Cardiac muscle cell (in vitro differentiated cells and primary cell): ENCODE measurements around the gene CYP2S1. TPM values are rescaled to one million over a fixed set of nuclear protein-coding genes. Genes with fewer than 3 reads are reported as not detected.

Experiments used
- DNase-seq, 2 donors: peaks; one replicate each; pipeline versions ENCODE4 v3.0.0 to v3.0.0-alpha.2; 2010 to 2017; ENCODE audit warnings: low read depth in 1 of 2, low spot score in 1 of 2
- H3K27ac ChIP-seq: fragments of 200-600 bp; sonication (generic); 2 replicates; pipeline ENCODE4 v1.5.1; 2016
- H3K27me3 ChIP-seq: fragments of 200-600 bp; sonication (generic); 2 replicates; pipeline ENCODE4 v1.6.0; 2016; ENCODE audit warnings: control low read depth
- H3K36me3 ChIP-seq: fragments of 200-600 bp; sonication (generic); 2 replicates; pipeline ENCODE4 v1.5.1; 2016; ENCODE audit warnings: control low read depth
- H3K4me1 ChIP-seq: fragments of 200-600 bp; sonication (generic); 2 replicates; pipeline ENCODE4 v1.8.1; 2017; ENCODE audit warnings: low read depth, mild to moderate bottlenecking, mixed run types
- H3K4me3 ChIP-seq: fragments of 200-600 bp; sonication (generic); 2 replicates; pipeline ENCODE4 v1.5.1; 2016; ENCODE audit warnings: mild to moderate bottlenecking
- H3K9me3 ChIP-seq: fragments of 200-600 bp; sonication (generic); 2 replicates; pipeline ENCODE4 v1.5.1; 2017; ENCODE audit warnings: low read depth, mild to moderate bottlenecking, control low read depth
- polyA plus RNA-seq: library from polyadenylated mRNA; unstranded; fragments of >200 nt; fragmentation: Nextera tagmentation; extraction: Ambion mirVana; gene quantifications from 2 replicates; pipeline ENCODE4 v1.2.1, GENCODE V29; 2016
- total RNA-seq: library from RNA; depleted of rRNA; stranded (reverse); fragments of >200 nt; gene quantifications from 2 replicates; pipeline ENCODE4 v1.2.3, GENCODE V29; 2016
- TF ChIP-seq, protein P1 (sequence below): IDR thresholded peaks from 2 replicates; pipeline ENCODE4 v1.5.1; 2012; ENCODE audit warnings: low read depth, mild to moderate bottlenecking, low read length

CYP2S1 gene
- total and polyA plus RNA-seq, 2 experiments from 2014 or later, result 1.8 to 2.3 TPM

GRCh38 chr19:41189425-41190065 is 3.5 kb upstream of the CYP2S1 start:
- H3K27ac ChIP-seq, result no peak overlapping the region
- H3K4me3 ChIP-seq, result no peak overlapping the region
- no peaks in the 10 kb centered on the region for H3K4me1 ChIP-seq
- peaks cover 16% of the 10 kb centered on the region for H3K27me3 ChIP-seq
- H3K9me3 ChIP-seq, result no peaks in the 10 kb centered on the region
- TF ChIP-seq, protein P1, sequence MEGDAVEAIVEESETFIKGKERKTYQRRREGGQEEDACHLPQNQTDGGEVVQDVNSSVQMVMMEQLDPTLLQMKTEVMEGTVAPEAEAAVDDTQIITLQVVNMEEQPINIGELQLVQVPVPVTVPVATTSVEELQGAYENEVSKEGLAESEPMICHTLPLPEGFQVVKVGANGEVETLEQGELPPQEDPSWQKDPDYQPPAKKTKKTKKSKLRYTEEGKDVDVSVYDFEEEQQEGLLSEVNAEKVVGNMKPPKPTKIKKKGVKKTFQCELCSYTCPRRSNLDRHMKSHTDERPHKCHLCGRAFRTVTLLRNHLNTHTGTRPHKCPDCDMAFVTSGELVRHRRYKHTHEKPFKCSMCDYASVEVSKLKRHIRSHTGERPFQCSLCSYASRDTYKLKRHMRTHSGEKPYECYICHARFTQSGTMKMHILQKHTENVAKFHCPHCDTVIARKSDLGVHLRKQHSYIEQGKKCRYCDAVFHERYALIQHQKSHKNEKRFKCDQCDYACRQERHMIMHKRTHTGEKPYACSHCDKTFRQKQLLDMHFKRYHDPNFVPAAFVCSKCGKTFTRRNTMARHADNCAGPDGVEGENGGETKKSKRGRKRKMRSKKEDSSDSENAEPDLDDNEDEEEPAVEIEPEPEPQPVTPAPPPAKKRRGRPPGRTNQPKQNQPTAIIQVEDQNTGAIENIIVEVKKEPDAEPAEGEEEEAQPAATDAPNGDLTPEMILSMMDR, result no peak
- no peaks in the 10 kb centered on the region for H3K36me3 ChIP-seq
- DNase-seq, result peak; percentile 21 to 23

GRCh38 chr19:41193430-41194156 is 574 bp downstream of the CYP2S1 start:
- no peak overlapping the region for H3K27ac ChIP-seq
- TF ChIP-seq, protein P1, result no peak
- no peak for DNase-seq

GRCh38 chr19:41194157-41194552 is 1.1 kb downstream of the CYP2S1 start:
- H3K9me3 ChIP-seq, result no peaks in the 10 kb centered on the region
- TF ChIP-seq, protein P1, result no peak
- DNase-seq, result no peak
- H3K27ac ChIP-seq, result no peak overlapping the region
- peaks cover 16% of the 10 kb centered on the region for H3K27me3 ChIP-seq
- no peaks in the 10 kb centered on the region for H3K4me1 ChIP-seq
- H3K4me3 ChIP-seq, result no peak overlapping the region
- no peaks in the 10 kb centered on the region for H3K36me3 ChIP-seq

More at GRCh38 chr19:41193430-41194156, 574 bp downstream of the CYP2S1 start:
- Histone ChIP-seq H3K4me3 (peak overlapping the region; percentile 28), H3K36me3 (no peaks in the 10 kb centered on the region), H3K4me1 (no peaks in the 10 kb centered on the region), H3K9me3 (no peaks in the 10 kb centered on the region), H3K27me3 (peaks cover 16% of the 10 kb centered on the region)

DNA sequence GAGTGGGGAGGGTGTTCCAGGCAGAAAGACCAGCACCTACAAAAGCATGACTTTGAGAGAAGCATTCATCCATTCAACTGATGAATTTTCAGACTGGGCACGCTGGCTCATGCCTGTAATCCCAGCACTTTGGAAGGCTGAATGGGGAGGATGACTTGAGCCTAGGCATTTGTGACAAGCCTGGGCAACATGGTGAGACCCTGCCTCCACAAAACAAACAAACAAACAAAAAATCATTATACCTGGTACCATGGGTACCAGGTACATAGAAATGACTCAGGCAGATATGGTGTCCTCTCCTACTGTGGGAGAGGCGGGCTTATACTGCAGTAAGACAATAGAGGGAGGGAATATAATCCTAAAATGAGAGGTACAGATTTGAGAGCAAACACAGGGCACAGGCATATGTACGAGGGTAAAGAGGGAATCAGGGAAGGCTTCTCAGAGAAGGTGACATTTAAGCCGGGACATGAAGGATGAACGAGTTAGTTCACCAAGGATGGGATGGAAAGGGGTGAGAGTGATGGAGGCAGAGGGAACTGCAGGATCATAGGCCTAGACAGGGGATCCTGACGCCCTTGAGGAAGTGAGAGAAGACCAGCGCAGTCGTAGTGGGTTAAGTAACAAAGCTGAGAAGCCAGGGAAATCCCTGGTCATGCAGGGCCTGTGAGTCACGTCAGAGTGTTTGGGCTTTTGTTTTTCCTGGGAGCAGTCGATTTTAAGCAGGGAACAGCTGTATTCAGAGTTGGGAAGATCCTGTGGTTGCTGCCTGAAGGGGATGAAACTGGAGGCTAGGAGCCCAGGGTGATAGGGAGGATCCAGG is 2.9 kb downstream of the CYP2S1 start:
- TF ChIP-seq, protein P1, result no peak
- no peaks in the 10 kb centered on the region for H3K9me3 ChIP-seq
- H3K4me1 ChIP-seq, result no peaks in the 10 kb centered on the region
- no peak overlapping the region for H3K27ac ChIP-seq
- H3K27me3 ChIP-seq, result peaks cover 12% of the 10 kb centered on the region
- no peak overlapping the region for H3K4me3 ChIP-seq
- H3K36me3 ChIP-seq, result no peaks in the 10 kb centered on the region
- peak in 1 of 2 donors; percentile 23 for DNase-seq

- Histone ChIP-seq H3K36me3 (no peaks in the 10 kb centered on the region), H3K27ac (no peak overlapping the region), H3K4me3 (no peak overlapping the region), H3K9me3 (no peaks in the 10 kb centered on the region), H3K4me1 (no peaks in the 10 kb centered on the region), H3K27me3 (no peaks in the 10 kb centered on the region)
- DNase-seq, result no peak
- TF ChIP-seq, protein P1, result no peak
Observed at GRCh38 chr19:41198559-41198958, 5.5 kb downstream of the CYP2S1 start.
